GM21619 (cell line): ENCODE measurements around the gene OR4D10.
A peak's percentile ranks its signal among the peaks of the same experiment; 100 is the strongest.
"Not testable (repeated sequence)": the region's sequence is repeated elsewhere in the genome, so short reads cannot be mapped to it uniquely, and the experiment has no call there.

Experiments
- ATAC-seq: cut with Tn5 transposase; IDR thresholded peaks from one replicate; pipeline ENCODE4 v1.9.1; 2021; ENCODE audit not compliant: unreplicated experiment

The OR4D10 gene

DNA sequence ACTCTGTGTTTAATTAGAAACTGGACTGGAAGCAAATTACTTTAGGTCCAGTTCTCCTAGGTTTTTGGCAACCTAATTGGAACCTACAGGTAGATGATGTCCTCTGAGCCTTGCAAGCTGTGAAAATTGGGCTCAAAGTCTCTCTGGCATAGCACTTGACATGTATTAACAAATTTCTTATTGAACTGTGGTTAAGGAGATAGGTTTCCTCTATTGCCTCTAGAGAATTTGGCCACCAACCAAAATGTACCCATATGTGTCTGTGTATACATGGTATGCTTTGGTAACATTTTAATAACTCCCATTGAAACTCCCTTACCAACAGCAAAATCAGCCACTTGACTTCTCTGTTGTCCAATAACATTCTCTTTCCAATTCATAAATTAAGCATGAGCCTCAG is at the start of gene OR4D10:
Gene OR4D10, plus strand, starts transcription at position 301 of the 400 bp plus-strand sequence. CDS start 4,115 bp downstream, outside the sequence.
- no peak for ATAC-seq

GRCh38 chr11:59423835-59424234 is 49.3 kb upstream of the OR4D10 start:
- ATAC-seq = no peak

- no peak for ATAC-seq
These were observed 48.0 kb upstream of the OR4D10 start for GRCh38 chr11:59425131-59425530.

- no peak for ATAC-seq
These were observed 46.6 kb upstream of the OR4D10 start, which contains the start of gene OR5A2 for GRCh38 chr11:59426361-59427067. TSS of gene OR5A2 (minus strand) at chr11:59426413. CDS start at chr11:59422953, 3,460 bp downstream.

DNA sequence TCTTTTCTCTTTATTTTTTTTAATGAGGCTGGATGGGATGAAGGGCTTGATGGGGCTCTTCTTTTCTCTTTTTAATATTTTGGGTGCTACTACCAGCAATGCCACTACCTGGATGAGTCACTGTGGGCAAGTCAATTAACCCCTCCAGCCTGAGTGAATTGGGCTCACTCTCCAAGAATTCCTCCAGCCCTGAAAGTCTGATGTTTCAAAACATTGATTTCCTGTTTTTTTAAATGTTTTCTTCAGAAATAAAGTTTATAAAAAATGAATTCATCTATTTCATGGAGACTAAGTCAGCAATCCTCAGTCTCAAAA is 46.1 kb upstream of the OR4D10 start:
- no peak for ATAC-seq

DNA sequence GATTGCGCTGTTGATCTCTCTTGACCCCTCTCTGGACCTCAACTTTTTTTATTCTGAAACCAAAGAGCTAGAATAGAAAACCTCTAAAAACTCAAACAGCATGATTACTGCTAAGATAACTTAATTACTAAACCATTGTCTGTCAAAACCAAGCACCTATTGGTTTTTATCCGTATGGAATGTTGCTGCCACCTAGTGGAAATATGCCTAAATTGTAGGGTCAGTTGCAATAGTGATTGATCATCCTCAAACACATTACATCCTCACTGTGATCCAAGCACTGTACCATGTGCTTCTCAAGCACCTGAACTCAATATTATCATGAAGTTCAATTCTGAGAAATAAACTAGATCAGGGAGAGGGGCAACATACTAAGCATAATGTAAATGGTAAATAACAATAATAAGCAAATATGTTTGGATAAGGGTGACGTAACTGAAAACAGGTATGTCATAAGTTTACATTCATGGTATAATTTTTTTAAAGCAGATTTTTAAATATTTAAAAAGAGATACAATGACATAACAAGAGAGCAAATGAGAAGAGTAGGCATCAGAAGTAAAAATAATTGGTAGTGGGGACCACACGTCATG is 43.1 kb upstream of the OR4D10 start:
- ATAC-seq = peak; percentile 82

GRCh38 chr11:59436169-59436568 is 36.9 kb upstream of the OR4D10 start, which contains the start of gene OR5A1:
TSS of gene OR5A1 (plus strand) at chr11:59436469. CDS start at chr11:59443169, 6,700 bp downstream.
- no peak for ATAC-seq

- ATAC-seq = no peak
These were observed 35.3 kb upstream of the OR4D10 start for GRCh38 chr11:59437770-59438169.

GRCh38 chr11:59445624-59446023 is 27.5 kb upstream of the OR4D10 start:
- ATAC-seq = not testable (repeated sequence)

DNA sequence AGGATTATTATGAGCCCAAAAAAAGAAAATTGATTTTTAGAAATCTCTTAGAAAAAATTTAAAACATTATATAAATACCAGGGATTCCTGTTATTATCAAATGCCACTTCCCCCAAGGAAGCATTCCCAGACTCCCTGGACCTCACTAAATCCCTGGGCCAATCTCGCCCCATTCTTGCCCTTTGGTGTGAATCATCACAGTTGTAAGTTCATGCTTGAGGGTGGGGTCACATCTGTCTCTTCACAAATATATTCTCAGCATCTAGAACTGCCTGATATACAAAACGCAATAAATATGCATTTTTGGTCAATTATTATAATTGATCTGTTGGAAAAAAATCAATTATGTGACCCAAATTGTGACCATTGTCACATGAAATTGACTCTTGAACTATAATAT is 24.6 kb upstream of the OR4D10 start:
- no peak for ATAC-seq

GRCh38 chr11:59456661-59457060 is 16.5 kb upstream of the OR4D10 start, which contains the start of gene OR4D6:
TSS of gene OR4D6 (plus strand) at chr11:59456961. CDS start at chr11:59456961, 0 bp downstream.
- no peak for ATAC-seq

DNA sequence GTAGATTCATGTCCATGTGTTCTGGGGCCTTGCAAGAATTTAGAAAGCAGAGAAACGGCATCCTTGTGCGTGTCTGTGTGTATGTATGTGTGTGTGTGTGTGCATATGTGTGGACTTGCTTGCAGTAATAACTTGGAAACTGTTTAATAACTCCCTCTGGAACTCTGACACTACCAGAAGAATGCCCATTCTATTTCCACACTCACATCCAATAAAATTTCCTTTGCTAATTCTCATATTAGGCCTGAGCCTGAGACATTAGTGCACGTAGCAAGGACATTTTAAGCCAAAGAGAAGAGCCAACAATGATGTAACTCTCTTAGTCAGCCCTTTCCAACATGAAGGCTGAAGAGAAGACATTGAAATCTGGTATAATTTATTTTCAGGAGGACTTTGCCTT is 13.2 kb upstream of the OR4D10 start:
- ATAC-seq = no peak

- no peak for ATAC-seq
These were observed 9.9 kb upstream of the OR4D10 start for GRCh38 chr11:59463190-59463641.

GRCh38 chr11:59475176-59475575 is 2.1 kb downstream of the OR4D10 start:
- ATAC-seq = no peak

- ATAC-seq = no peak
These were observed 6.8 kb downstream of the OR4D10 start for GRCh38 chr11:59479906-59480305.

- no peak for ATAC-seq
These were observed 7.2 kb downstream of the OR4D10 start for GRCh38 chr11:59480359-59480758.

DNA sequence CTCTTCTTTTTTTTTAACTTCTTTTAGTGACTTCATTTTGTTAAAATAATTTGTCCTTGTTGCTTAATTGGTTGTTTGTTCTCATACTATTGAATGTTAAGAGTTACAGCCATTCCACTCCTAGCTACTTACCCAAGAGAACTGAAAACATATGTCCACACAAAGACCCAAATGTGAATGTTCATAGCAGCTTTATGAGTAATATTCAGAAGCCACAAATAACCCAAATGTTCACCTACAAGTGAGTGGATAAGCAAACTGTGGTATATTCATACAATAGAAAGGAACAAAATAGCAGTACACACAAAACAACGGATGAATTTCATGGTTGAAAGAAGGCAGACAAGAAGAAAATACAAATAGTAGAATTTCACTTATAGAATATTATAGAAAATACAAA is 28.8 kb downstream of the OR4D10 start:
- ATAC-seq = no peak

DNA sequence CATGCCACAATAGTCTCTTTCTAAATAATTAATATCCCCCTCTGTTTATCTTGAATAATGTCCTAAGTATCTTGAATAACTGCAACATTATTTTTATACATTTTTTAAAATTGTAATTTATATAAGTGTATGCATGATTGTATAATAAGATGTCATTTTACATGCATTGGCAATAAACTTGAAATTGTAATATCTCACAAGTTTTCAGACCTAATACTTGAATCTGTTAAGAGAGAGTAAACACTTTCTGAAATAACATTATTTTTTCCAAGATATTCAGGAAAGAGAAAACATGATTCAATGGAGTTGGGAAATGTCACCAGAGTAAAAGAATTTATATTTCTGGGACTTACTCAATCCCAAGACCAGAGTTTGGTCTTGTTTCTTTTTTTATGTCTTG is 30.2 kb downstream of the OR4D10 start, which contains the start of gene OR4D11:
Gene OR4D11, plus strand, starts transcription at position 301 of the 400 bp plus-strand sequence. Its CDS starts 0 bp downstream, at position 301.
- no peak for ATAC-seq

DNA sequence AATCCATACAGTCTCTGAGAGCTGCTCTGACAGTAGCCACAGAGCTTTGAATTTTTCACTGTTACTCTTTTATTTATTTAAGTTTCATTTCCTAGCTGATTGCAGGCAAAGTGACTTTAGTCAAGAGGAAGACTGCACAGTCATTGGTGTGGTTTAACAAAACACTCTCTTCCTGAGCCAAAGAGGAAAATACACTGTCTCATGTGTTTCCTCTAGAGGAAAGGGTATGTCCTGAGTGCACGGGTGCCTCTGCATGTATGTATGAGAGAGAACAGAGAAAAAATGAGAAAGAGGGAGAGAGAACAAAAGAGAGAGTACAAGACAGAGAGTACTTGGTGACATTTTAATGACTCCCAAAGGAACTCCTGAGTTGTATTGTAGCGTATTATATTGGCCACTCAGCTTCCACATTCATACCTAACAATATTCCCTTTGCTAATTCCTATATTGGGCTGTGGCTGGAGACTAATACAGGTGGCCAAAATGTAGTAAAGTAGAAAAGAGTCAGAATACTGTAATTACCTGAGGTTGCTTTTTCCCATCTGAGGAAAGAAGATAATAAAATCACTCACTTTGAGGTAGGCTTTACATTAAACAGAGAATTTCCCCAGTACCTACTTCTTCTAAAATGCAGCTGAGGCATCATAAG is 38.0 kb downstream of the OR4D10 start, which contains the start of gene OR4D9:
Gene OR4D9, plus strand, starts transcription at position 599 of the 649 bp plus-strand sequence. CDS start 3,374 bp downstream, outside the sequence.
- ATAC-seq = no peak

DNA sequence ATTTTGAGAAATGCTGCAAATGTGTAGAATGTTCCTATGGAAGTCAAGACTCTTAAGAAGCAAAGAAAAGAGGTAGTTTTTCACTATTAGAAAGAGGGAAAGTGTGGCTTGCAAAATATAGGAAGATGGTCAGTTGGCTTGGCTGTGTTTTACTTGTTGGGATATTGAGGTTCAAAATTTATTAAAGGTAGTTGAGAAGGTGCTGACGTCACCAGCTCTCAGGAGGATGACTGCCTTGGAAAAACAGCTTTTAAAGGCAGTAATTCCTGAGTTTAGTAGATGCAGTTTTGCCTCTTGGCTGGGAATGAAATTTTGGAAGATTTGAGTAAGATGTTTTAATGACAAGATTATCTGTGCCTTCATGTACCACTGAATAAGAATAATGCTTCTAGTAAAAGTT is 38.6 kb downstream of the OR4D10 start:
- no peak for ATAC-seq

DNA sequence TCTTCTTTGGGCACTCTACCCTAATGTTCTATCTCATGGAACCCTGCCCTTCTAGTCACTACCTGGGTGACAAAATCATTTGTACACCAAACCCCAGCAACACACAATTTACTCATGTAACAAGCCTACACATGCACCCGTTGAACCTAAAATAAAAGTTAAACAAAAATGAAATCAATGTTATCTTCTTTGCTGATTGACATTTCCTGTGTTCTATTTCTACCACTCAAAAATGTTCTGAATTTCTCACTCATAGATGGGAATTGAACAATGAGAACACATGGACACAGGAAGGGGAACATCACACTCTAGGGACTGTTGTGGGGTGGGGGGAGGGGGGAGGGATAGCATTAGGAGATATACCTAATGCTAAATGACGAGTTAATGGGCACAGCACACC is 47.0 kb downstream of the OR4D10 start:
- ATAC-seq = not testable (repeated sequence)

DNA sequence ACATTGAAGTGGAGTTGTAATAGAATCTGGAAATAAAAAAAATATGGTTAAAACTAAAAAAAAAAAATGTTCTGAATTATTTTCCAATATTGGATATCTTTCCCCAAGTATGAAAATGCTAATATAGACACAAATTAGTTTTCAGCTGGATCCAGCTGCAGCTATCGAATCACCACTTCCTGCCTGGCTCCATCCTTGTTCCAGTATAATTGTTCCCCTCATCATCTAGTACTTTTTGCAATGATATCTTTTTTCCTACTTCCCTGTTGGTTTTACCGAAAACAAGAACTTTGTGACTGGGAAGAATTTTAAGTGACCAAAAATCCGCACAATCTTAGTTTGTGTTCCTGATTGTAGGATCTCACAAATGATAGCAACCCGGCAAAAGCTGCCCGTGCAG is 47.6 kb downstream of the OR4D10 start:
- ATAC-seq = no peak
